Activated CD8-positive, alpha-beta memory T cell treated with anti-CD3 and anti-CD28 coated beads for 48 hours (primary cell): ENCODE measurements around the gene DNAJB13.
"Not testable (repeated sequence)": the region's sequence is repeated elsewhere in the genome, so short reads cannot be mapped to it uniquely, and the experiment has no call there.

Experiments
- DNase-seq, 3 experiments: peaks; one replicate each; pipeline ENCODE4 v3.0.0-alpha.2; 2020; ENCODE audit warnings: low read depth in 2 of 3, low spot score in 2 of 3

Gene DNAJB13

GRCh38 chr11:73976451-73977151 lies 25.8 kb downstream of the DNAJB13 start:
- no peak for DNase-seq

GRCh38 chr11:73977856-73978519 lies 27.2 kb downstream of the DNAJB13 start:
- no peak for DNase-seq

GRCh38 chr11:73978576-73979086 lies 27.8 kb downstream of the DNAJB13 start:
- DNase-seq, result no peak

GRCh38 chr11:73980001-73980961 lies 29.5 kb downstream of the DNAJB13 start:
- no peak for DNase-seq

- DNase-seq, result no peak
Observed at GRCh38 chr11:73981051-73981805, 30.4 kb downstream of the DNAJB13 start.

GRCh38 chr11:73982595-73982989 lies 31.8 kb downstream of the DNAJB13 start, which contains the start of gene UCP2:
UCP2 (minus strand) TSS chr11:73982843; CDS start chr11:73978378, 4,465 bp downstream.
- peak in 2 of 3 experiments; percentile 81 to 86 for DNase-seq

GRCh38 chr11:73982990-73983740 lies 32.3 kb downstream of the DNAJB13 start:
- peak in 2 of 3 experiments; percentile 75 to 90 for DNase-seq

- DNase-seq, result no peak
Observed at GRCh38 chr11:73983741-73984538, 33.1 kb downstream of the DNAJB13 start.

GRCh38 chr11:73985661-73986060 lies 34.8 kb downstream of the DNAJB13 start:
- not testable (repeated sequence) for DNase-seq

- DNase-seq, result no peak
Observed at GRCh38 chr11:73988227-73988626, 37.4 kb downstream of the DNAJB13 start.

- DNase-seq, result no peak
Observed at GRCh38 chr11:73989156-73989555, 38.3 kb downstream of the DNAJB13 start.

GRCh38 chr11:73990730-73991129 lies 39.9 kb downstream of the DNAJB13 start:
- DNase-seq, result no peak

GRCh38 chr11:73991471-73992006 lies 40.7 kb downstream of the DNAJB13 start:
- no peak for DNase-seq

GRCh38 chr11:73995247-73995646 lies 44.4 kb downstream of the DNAJB13 start:
- DNase-seq, result no peak

- DNase-seq, result no peak
Observed at GRCh38 chr11:73995731-73996130, 44.9 kb downstream of the DNAJB13 start.

- DNase-seq, result no peak
Observed at GRCh38 chr11:73996161-73996747, 45.4 kb downstream of the DNAJB13 start.

- no peak for DNase-seq
Observed at GRCh38 chr11:73997120-73997770, 46.4 kb downstream of the DNAJB13 start.
